GM12878 (cell line): ENCODE results near the gene CSNK1G3. TPM values are rescaled to one million over a fixed set of nuclear protein-coding genes. Genes with fewer than 3 reads are reported as not detected.

Experiments used
- ATAC-seq: fragments of 200-7000 bp; cut with Tn5 transposase; 3 replicates; pipeline ENCODE4 v1.9.1; 2020; ENCODE audit warnings: mild to moderate bottlenecking, moderate library complexity
- BruUV-seq: library from RNA; stranded (reverse); fragments of 400-500 nt; replicated peaks from 2 replicates; lab custom pipeline; 2021; lab: Mats Ljungman, UMichigan
- CTCF ChIA-PET: fragments of 300-600 bp; sonication (Branson Sonifier 250); formaldehyde crosslinking; extraction: SDS; loops from one replicate; lab custom pipeline; 2021; ENCODE audit warnings: inconsistent platforms; lab: Yijun Ruan, JAX
- POLR2A ChIA-PET: fragments of 350-600 bp; formaldehyde crosslinking; extraction: SDS; loops from one replicate; lab custom pipeline; 2021; ENCODE audit warnings: inconsistent platforms; lab: Charles Lee
- RAD21 ChIA-PET: fragments of 300-600 bp; sonication (Branson Sonifier 250); formaldehyde crosslinking; loops from one replicate; lab custom pipeline; 2023; ENCODE audit warnings: antibody characterized with exemption; ENCODE audit not compliant: unreplicated experiment; lab: Charles Lee
- SMC1A ChIA-PET: fragments of 300-600 bp; sonication (Branson Sonifier 250); formaldehyde crosslinking; loops from one replicate; lab custom pipeline; 2023; ENCODE audit not compliant: unreplicated experiment, uncharacterized antibody; lab: Charles Lee
- DNase-seq: peaks from one replicate; pipeline ENCODE4 v3.0.0-alpha.2; 2011; ENCODE audit warnings: low read depth, low spot score
- FAIRE-seq: peaks from 3 replicates; lab custom pipeline; 2011; peaks lifted over from hg19 to GRCh38; lab: Jason Lieb, UNC
- H2AFZ ChIP-seq: 2 replicates; pipeline ENCODE4 v1.6.0; 2011; ENCODE audit warnings: low read depth, low read length, control low read depth; ENCODE audit not compliant: control insufficient read depth
- H3K27ac ChIP-seq: 2 replicates; pipeline ENCODE4 v1.5.1; 2011; ENCODE audit warnings: control low read depth; ENCODE audit not compliant: control insufficient read depth, insufficient read depth
- H3K27me3 ChIP-seq, 2 experiments: replicated peaks in 1 of 2; 2 replicates each; pipeline versions ENCODE4 v1.6.0 to v1.6.1; 2011; ENCODE audit warnings: low read length in 1 of 2; ENCODE audit not compliant: control insufficient read depth in 2 of 2, insufficient read depth in 2 of 2
- H3K36me3 ChIP-seq, 2 experiments: 2 replicates each; pipeline ENCODE4 v1.5.1; 2011; ENCODE audit warnings: low read length in 1 of 2; ENCODE audit not compliant: control insufficient read depth in 2 of 2, insufficient read depth in 2 of 2
- H3K4me1 ChIP-seq: 2 replicates; pipeline ENCODE4 v1.6.1; 2011; ENCODE audit warnings: mild to moderate bottlenecking, low read length, moderate library complexity, mixed read lengths; ENCODE audit not compliant: control insufficient read depth, insufficient read depth
- H3K4me2 ChIP-seq: 2 replicates; pipeline ENCODE4 v1.6.0; 2011; ENCODE audit warnings: control low read depth; ENCODE audit not compliant: control insufficient read depth, insufficient read depth
- H3K4me3 ChIP-seq: fragments of 200-600 bp; sonication (generic); 2 replicates; pipeline ENCODE4 v1.5.1; 2016
- H3K79me2 ChIP-seq: 2 replicates; pipeline ENCODE4 v1.6.0; 2011; ENCODE audit warnings: low read length; ENCODE audit not compliant: control insufficient read depth, insufficient read depth
- H3K9ac ChIP-seq: 2 replicates; pipeline ENCODE4 v1.8.0; 2011; ENCODE audit warnings: low read length, control low read depth, mixed read lengths; ENCODE audit not compliant: control insufficient read depth, insufficient read depth
- H3K9me3 ChIP-seq: replicated peaks from 3 replicates; pipeline ENCODE4 v1.5.1; 2011; ENCODE audit warnings: mild to moderate bottlenecking, low read length; ENCODE audit not compliant: control insufficient read depth, insufficient read depth
- H4K20me1 ChIP-seq: 2 replicates; pipeline ENCODE4 v1.6.0; 2011; ENCODE audit not compliant: control insufficient read depth, insufficient read depth
- BRCA1 ChIP-seq: IDR thresholded peaks from 2 replicates; pipeline ENCODE4 v1.6.1; 2011; ENCODE audit warnings: low read depth, low read length, improper control_type of control experiment
- KDM1A ChIP-seq: fragments of 200-600 bp; sonication (generic); IDR thresholded peaks from 2 replicates; pipeline ENCODE4 v1.6.1; 2016; ENCODE audit warnings: borderline replicate concordance
- MXI1 ChIP-seq: fragments of 150-350 bp; IDR thresholded peaks from 2 replicates; pipeline ENCODE4 v1.6.1; 2011; ENCODE audit warnings: low read depth, mild to moderate bottlenecking, inconsistent platforms, low read length, improper control_type of control experiment
- NRF1 ChIP-seq: conservative IDR thresholded peaks from 2 replicates; pipeline ENCODE4 v1.6.1; 2011; ENCODE audit warnings: mild to moderate bottlenecking, low read depth, low read length, improper control_type of control experiment
- SPI1 ChIP-seq: IDR thresholded peaks from 2 replicates; pipeline ENCODE4 v1.6.1; 2011; ENCODE audit warnings: low read depth, mild to moderate bottlenecking, low read length, moderate library complexity, borderline replicate concordance; ENCODE audit not compliant: insufficient read depth
- TARDBP ChIP-seq: IDR thresholded peaks from 2 replicates; pipeline ENCODE4 v1.6.1; 2016; ENCODE audit warnings: borderline replicate concordance
- TCF7 ChIP-seq: IDR thresholded peaks from 2 replicates; pipeline ENCODE4 v1.6.1; 2014; ENCODE audit warnings: antibody characterized with exemption, borderline replicate concordance
- ZNF384 ChIP-seq: IDR thresholded peaks from 2 replicates; pipeline ENCODE4 v1.6.1; 2012; ENCODE audit warnings: low read depth, mild to moderate bottlenecking, low read length, improper control_type of control experiment, borderline replicate concordance
- ZSCAN29 ChIP-seq: fragments of 450-650 bp; IDR thresholded peaks from 2 replicates; pipeline ENCODE4 v1.6.1; 2017; ENCODE audit warnings: mild to moderate bottlenecking, moderate library complexity
- WGBS: methylation state at CpG from one replicate; pipeline ENCODE4 v1.1.6; 2016; ENCODE audit warnings: low lambda C conversion rate; ENCODE audit not compliant: insufficient replicate concordance, insufficient coverage; ENCODE audit errors: missing lambda C conversion rate; 5-methylcytosine and 5-hydroxymethylcytosine counted together
- in situ Hi-C: fragments of 300-500 bp; cut with MboI; formaldehyde crosslinking; loops from 9 replicates; pipeline ENCODE4 v1.14.3; 2018; ENCODE audit warnings: mixed read lengths
- intact Hi-C: fragments of 100-400 bp; cut with micrococcal nuclease; formaldehyde crosslinking; loops from one replicate; pipeline ENCODE4 v1.14.2; 2022; ENCODE audit not compliant: unreplicated experiment
- polyA plus RNA-seq, 11 experiments: library from polyadenylated mRNA; depleted of rRNA in 4 of 11; unstranded in 6 of 11; stranded (reverse) in 5 of 11; fragments of >200 nt; fragmentation: Nextera tagmentation in 4 of 11; fragmentation: Illumina TruSeq in 1 of 11; extraction: Ambion mirVana in 4 of 11; extraction: Trizol in 1 of 11; gene quantifications; 1 replicate in 1 of 11; 2 replicates in 10 of 11; pipeline versions ENCODE4 v1.2.1 to v1.2.3, GENCODE V29; 2011 to 2016; ENCODE audit warnings: inconsistent platforms in 2 of 11, missing spikeins in 2 of 11, low read depth in 1 of 11
- total RNA-seq, 4 experiments: library from RNA; depleted of rRNA in 3 of 4; stranded (reverse); fragments of >200 nt in 3 of 4; fragmentation: Illumina TruSeq in 1 of 4; extraction: Trizol in 1 of 4; gene quantifications; 2 replicates each; pipeline versions ENCODE4 v1.2.1 to v1.2.3, GENCODE V29; 2013 to 2021

The CSNK1G3 gene
- total and polyA plus RNA-seq, 10 of the 15 experiments (the other 5 are each of a cell fraction or from before 2014, with no cell fraction given) = 7.4 to 24.1 (median 17.9) TPM

DNA sequence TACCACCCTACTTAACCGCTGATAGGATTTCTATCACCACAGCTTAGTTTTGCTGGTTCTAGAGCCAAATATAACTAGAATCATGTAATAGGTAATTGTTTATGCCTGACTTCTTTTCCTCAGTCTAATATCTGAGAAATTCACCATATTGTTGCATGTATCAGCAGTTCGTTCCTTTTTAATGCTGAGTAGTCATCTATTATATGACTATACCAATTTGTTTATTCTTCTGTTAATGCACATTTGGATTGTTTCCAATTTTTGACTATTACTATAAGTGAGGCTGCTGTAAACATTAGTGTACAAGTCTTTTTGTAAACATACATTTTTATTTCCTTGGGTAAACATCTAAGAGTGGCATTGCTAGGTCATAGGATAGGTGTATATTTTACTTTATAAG, 25.9 kb downstream of the CSNK1G3 start:
- TF ChIP-seq ZNF384 (no peak), NRF1 (no peak), SPI1 (no peak), MXI1 (no peak), BRCA1 (no peak), TARDBP (no peak), ZSCAN29 (no peak), TCF7 (no peak), KDM1A (no peak)
- H3K36me3 ChIP-seq = no peaks in the 10 kb centered on the region
- ChIA-PET POLR2A (interaction anchor here (0.5 kb wide), 1 partner anchor 11 kb away, joined by 3 read pairs; no protein-coding TSS in a partner anchor), SMC1A (interaction anchor here (1.0 to 1.3 kb wide), 3 partner anchors 9 to 60 kb away, joined by 3 to 5 read pairs (median 4); no protein-coding TSS in a partner anchor), RAD21 (no interaction called here), CTCF (interaction anchor here (1.2 kb wide), 1 partner anchor 114 kb away, joined by 3 read pairs; the partner anchor contains the start of gene CEP120)
- DNase-seq (no peak), ATAC-seq (no peak), FAIRE-seq (no peak)
- no peak overlapping the region for H3K4me2 ChIP-seq
- H3K9me3 ChIP-seq = peaks cover 2% of the 10 kb centered on the region; the same call in 2 of the 3 replicates
- no peak overlapping the region for H3K27ac ChIP-seq
- H3K27me3 ChIP-seq = no peaks in the 10 kb centered on the region
- H3K4me3 ChIP-seq = no peak overlapping the region
- H2AFZ ChIP-seq = no peak overlapping the region
- WGBS = 98% methylated on average over 2 of the region's 2 CpGs
- H3K9ac ChIP-seq = no peak overlapping the region
- peaks cover 31% of the 10 kb centered on the region for H3K79me2 ChIP-seq
- in situ Hi-C loops = no loop called here
- BruUV-seq = no TSS peak
- H3K4me1 ChIP-seq = no peaks in the 10 kb centered on the region
- no peaks in the 10 kb centered on the region for H4K20me1 ChIP-seq
- intact Hi-C loops = no loop called here
